K562 (cell line): ENCODE measurements around the gene PBRM1. TPM values are rescaled to one million over a fixed set of nuclear protein-coding genes. Genes with fewer than 3 reads are reported as not detected.

Experiments
- ARID1B ChIP-seq: fragments of 450-650 bp; IDR thresholded peaks from 2 replicates; pipeline ENCODE4 v1.6.1; 2016; ENCODE audit warnings: antibody characterized with exemption, mild to moderate bottlenecking, inconsistent platforms
- BACH1 ChIP-seq: fragments of 200-800 bp; sonication (Bioruptor generic); IDR thresholded peaks from 2 replicates; pipeline ENCODE4 v1.6.1; 2016; ENCODE audit warnings: missing genetic modification characterization, missing compliant biosample characterization
- ELK1 ChIP-seq: sonication (generic); formaldehyde crosslinking; IDR thresholded peaks from 2 replicates; pipeline ENCODE4 v1.8.1; 2022; ENCODE audit warnings: missing genetic modification reagents
- EP400 ChIP-seq: fragments of 450-650 bp; IDR thresholded peaks from 2 replicates; pipeline ENCODE4 v1.6.1; 2017; ENCODE audit warnings: antibody characterized with exemption, mild to moderate bottlenecking, moderate library complexity
- HNRNPL ChIP-seq: fragments of 200-400 bp; formaldehyde crosslinking; IDR thresholded peaks from 2 replicates; pipeline ENCODE4 v1.6.1; 2017; ENCODE audit warnings: low read depth, mild to moderate bottlenecking, low read length
- KAT7 ChIP-seq: sonication (generic); formaldehyde crosslinking; IDR thresholded peaks from 2 replicates; pipeline ENCODE4 v1.8.0; 2022; ENCODE audit warnings: missing genetic modification reagents, mild to moderate bottlenecking, borderline replicate concordance
- NONO ChIP-seq, 2 experiments: fragments of 200-400 bp in 1 of 2; fragments of 450-650 bp in 1 of 2; formaldehyde crosslinking in 1 of 2; IDR thresholded peaks; 2 replicates each; pipeline ENCODE4 v1.6.1; 2017; ENCODE audit warnings: low read depth in 2 of 2, mild to moderate bottlenecking in 2 of 2, moderate library complexity in 2 of 2, low read length in 1 of 2
- PPARD ChIP-seq: fragments of 250-450 bp; sonication (Bioruptor Pico); IDR thresholded peaks from 2 replicates; pipeline ENCODE4 v1.8.0; 2022; ENCODE audit warnings: inconsistent platforms, mild to moderate bottlenecking, moderate library complexity
- PURB ChIP-seq: sonication (generic); formaldehyde crosslinking; IDR thresholded peaks from 2 replicates; pipeline ENCODE4 v1.9.0; 2021; ENCODE audit warnings: low read depth, mild to moderate bottlenecking, missing genetic modification reagents
- RFX1 ChIP-seq: fragments of 450-650 bp; IDR thresholded peaks from 2 replicates; pipeline ENCODE4 v1.6.1; 2016; ENCODE audit warnings: mild to moderate bottlenecking, moderate library complexity
- RHOXF2B ChIP-seq: fragments of 250-450 bp; sonication (Bioruptor Pico); conservative IDR thresholded peaks from 2 replicates; pipeline ENCODE4 v1.5.1; 2021
- SP1 ChIP-seq: sonication (generic); formaldehyde crosslinking; IDR thresholded peaks from 2 replicates; pipeline ENCODE4 v1.8.1; 2022; ENCODE audit warnings: mild to moderate bottlenecking, missing genetic modification reagents
- TRIM25 ChIP-seq: fragments of 450-650 bp; IDR thresholded peaks from 2 replicates; pipeline ENCODE4 v1.7.0; 2016; ENCODE audit warnings: borderline replicate concordance
- ZNF232 ChIP-seq: sonication (generic); formaldehyde crosslinking; IDR thresholded peaks from 2 replicates; pipeline ENCODE4 v1.8.0; 2022; ENCODE audit warnings: mild to moderate bottlenecking, missing genetic modification reagents
- ZNF830 ChIP-seq: fragments of 250-450 bp; sonication (Bioruptor Pico); IDR thresholded peaks from 2 replicates; pipeline ENCODE4 v1.5.0; 2021; ENCODE audit warnings: mild to moderate bottlenecking
- polyA plus RNA-seq, 8 experiments: library from polyadenylated mRNA; depleted of rRNA in 4 of 8; stranded (reverse) in 5 of 8; unstranded in 3 of 8; fragments of >200 nt; fragmentation: Nextera tagmentation in 2 of 8; fragmentation: Illumina TruSeq in 1 of 8; extraction: Ambion mirVana in 2 of 8; extraction: Trizol in 1 of 8; gene quantifications; 2 replicates each; pipeline versions ENCODE4 v1.2.1 to v1.2.3, GENCODE V29; 2011 to 2014; ENCODE audit warnings: inconsistent platforms in 1 of 8, missing spikeins in 1 of 8
- total RNA-seq, 7 experiments: library from RNA; depleted of rRNA in 6 of 7; stranded (reverse); fragments of >200 nt in 6 of 7; fragmentation: Illumina TruSeq in 2 of 7; extraction: Trizol in 2 of 7; gene quantifications; 2 replicates each; pipeline versions ENCODE4 v1.2.1 to v1.2.3, GENCODE V29; 2011 to 2021; ENCODE audit warnings: low replicate concordance in 1 of 7
- TF ChIP-seq, protein P1 (sequence below), 2 experiments: fragments of 450-650 bp; conservative IDR thresholded peaks; 2 replicates each; pipeline ENCODE4 v1.6.1; 2017; ENCODE audit warnings: mild to moderate bottlenecking in 2 of 2, moderate library complexity in 2 of 2
- TF ChIP-seq, protein P2 (sequence below): sonication (generic); formaldehyde crosslinking; IDR thresholded peaks from 2 replicates; pipeline ENCODE4 v1.8.1; 2023; ENCODE audit warnings: mild to moderate bottlenecking, missing genetic modification reagents, moderate library complexity
- TF ChIP-seq, protein P3 (sequence below): IDR thresholded peaks from 2 replicates; pipeline ENCODE4 v1.6.1; 2016; ENCODE audit warnings: missing genetic modification characterization, missing compliant biosample characterization

Gene PBRM1
- total and polyA plus RNA-seq, 9 of the 15 experiments (the other 6 are each of a cell fraction or from before 2014, with no cell fraction given) = 3.9 to 31.8 (median 19.0) TPM

- TF ChIP-seq TRIM25 (no peak), NONO (IDR thresholded peaks at IDR 0.05; ENCODE audit: low read depth in 2 of 2, low read length in 1 of 2) (peak in 1 of 2 experiments; percentile 33; a peak in 1 of 4 replicates), PPARD (CRISPR knock-in tag) (no peak), RFX1 (no peak), BACH1 (tag) (no peak), KAT7 (CRISPR knock-in tag) (peak; percentile 69; the same call in 1 of the 2 replicates), ARID1B (no peak), RHOXF2B (no peak), EP400 (peak; percentile 46; the same call in 1 of the 2 replicates), ELK1 (CRISPR knock-in tag) (no peak), SP1 (CRISPR knock-in tag) (peak; percentile 8; the same call in 1 of the 2 replicates), PURB (CRISPR knock-in tag) (no peak), ZNF232 (no peak), ZNF830 (CRISPR knock-in tag) (no peak), HNRNPL (peak; percentile 29; the same call in 1 of the 2 replicates)
- TF ChIP-seq, protein P1, sequence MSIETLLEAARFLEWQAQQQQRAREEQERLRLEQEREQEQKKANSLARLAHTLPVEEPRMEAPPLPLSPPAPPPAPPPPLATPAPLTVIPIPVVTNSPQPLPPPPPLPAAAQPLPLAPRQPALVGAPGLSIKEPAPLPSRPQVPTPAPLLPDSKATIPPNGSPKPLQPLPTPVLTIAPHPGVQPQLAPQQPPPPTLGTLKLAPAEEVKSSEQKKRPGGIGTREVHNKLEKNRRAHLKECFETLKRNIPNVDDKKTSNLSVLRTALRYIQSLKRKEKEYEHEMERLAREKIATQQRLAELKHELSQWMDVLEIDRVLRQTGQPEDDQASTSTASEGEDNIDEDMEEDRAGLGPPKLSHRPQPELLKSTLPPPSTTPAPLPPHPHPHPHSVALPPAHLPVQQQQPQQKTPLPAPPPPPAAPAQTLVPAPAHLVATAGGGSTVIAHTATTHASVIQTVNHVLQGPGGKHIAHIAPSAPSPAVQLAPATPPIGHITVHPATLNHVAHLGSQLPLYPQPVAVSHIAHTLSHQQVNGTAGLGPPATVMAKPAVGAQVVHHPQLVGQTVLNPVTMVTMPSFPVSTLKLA (conservative IDR thresholded peaks at IDR 0.05) = peak in 1 of 2 experiments; percentile 19; a peak in 1 of 4 replicates
- TF ChIP-seq, protein P2, sequence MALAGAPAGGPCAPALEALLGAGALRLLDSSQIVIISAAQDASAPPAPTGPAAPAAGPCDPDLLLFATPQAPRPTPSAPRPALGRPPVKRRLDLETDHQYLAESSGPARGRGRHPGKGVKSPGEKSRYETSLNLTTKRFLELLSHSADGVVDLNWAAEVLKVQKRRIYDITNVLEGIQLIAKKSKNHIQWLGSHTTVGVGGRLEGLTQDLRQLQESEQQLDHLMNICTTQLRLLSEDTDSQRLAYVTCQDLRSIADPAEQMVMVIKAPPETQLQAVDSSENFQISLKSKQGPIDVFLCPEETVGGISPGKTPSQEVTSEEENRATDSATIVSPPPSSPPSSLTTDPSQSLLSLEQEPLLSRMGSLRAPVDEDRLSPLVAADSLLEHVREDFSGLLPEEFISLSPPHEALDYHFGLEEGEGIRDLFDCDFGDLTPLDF (CRISPR knock-in tag) = no peak
- TF ChIP-seq, protein P3, sequence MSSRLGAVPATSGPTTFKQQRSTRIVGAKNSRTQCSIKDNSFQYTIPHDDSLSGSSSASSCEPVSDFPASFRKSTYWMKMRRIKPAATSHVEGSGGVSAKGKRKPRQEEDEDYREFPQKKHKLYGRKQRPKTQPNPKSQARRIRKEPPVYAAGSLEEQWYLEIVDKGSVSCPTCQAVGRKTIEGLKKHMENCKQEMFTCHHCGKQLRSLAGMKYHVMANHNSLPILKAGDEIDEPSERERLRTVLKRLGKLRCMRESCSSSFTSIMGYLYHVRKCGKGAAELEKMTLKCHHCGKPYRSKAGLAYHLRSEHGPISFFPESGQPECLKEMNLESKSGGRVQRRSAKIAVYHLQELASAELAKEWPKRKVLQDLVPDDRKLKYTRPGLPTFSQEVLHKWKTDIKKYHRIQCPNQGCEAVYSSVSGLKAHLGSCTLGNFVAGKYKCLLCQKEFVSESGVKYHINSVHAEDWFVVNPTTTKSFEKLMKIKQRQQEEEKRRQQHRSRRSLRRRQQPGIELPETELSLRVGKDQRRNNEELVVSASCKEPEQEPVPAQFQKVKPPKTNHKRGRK = no peak
These were observed 152.7 kb downstream of the PBRM1 start (continued) for GRCh38 chr3:52532838-52533622.
